SK-N-SH (cell line): ENCODE results near the gene PNO1. TPM values are rescaled to one million over a fixed set of nuclear protein-coding genes. Genes with fewer than 3 reads are reported as not detected.

Source experiments
- CTCF ChIA-PET: fragments of 300-600, 350-600 bp; formaldehyde crosslinking; extraction: SDS; loops from one replicate; lab custom pipeline; 2021; lab: Yijun Ruan, JAX
- POLR2A ChIA-PET: fragments of 350-600 bp; sonication (Branson Sonifier 250); formaldehyde crosslinking; extraction: SDS; loops from one replicate; lab custom pipeline; 2020; ENCODE audit warnings: antibody characterized with exemption, inconsistent platforms; lab: Yijun Ruan, JAX
- DNase-seq: peaks from one replicate; pipeline ENCODE4 v3.0.0; 2012
- H2AFZ ChIP-seq: fragments of 200-600 bp; sonication (generic); 2 replicates; pipeline ENCODE4 v1.8.1; 2016; ENCODE audit warnings: antibody characterized with exemption, mild to moderate bottlenecking, low read depth
- H3F3A ChIP-seq: fragments of 200-600 bp; sonication (generic); replicated peaks from 2 replicates; pipeline ENCODE3; 2016; ENCODE audit warnings: antibody characterized with exemption, mild to moderate bottlenecking; ENCODE audit not compliant: insufficient read depth
- H3K27ac ChIP-seq, 2 experiments: fragments of 200-500 bp in 1 of 2; fragments of 200-600 bp in 1 of 2; sonication (Bioruptor generic) in 1 of 2; sonication (generic), shearing (Covaris generic) in 1 of 2; 2 replicates each; pipeline versions ENCODE4 v1.5.1 to v1.6.1; 2014 to 2016; ENCODE audit warnings: low read depth in 2 of 2, inconsistent platforms in 1 of 2, low read length in 1 of 2, mild to moderate bottlenecking in 1 of 2, mixed read lengths in 1 of 2
- H3K27me3 ChIP-seq: fragments of 200-600 bp; sonication (generic), shearing (Covaris generic); 2 replicates; pipeline ENCODE4 v1.6.1; 2016; ENCODE audit warnings: mixed run types; ENCODE audit not compliant: insufficient read depth
- H3K36me3 ChIP-seq, 2 experiments: fragments of 200-500 bp in 1 of 2; fragments of 200-600 bp in 1 of 2; sonication (Bioruptor generic) in 1 of 2; sonication (generic) in 1 of 2; replicated peaks in 1 of 2; 2 replicates each; pipeline versions ENCODE3 to v1.5.1; 2014 to 2016; ENCODE audit warnings: low read length in 1 of 2, mild to moderate bottlenecking in 1 of 2; ENCODE audit not compliant: insufficient read depth in 2 of 2, control insufficient read depth in 1 of 2
- H3K4me1 ChIP-seq, 2 experiments: fragments of 200-500 bp in 1 of 2; fragments of 200-600 bp in 1 of 2; sonication (Bioruptor generic) in 1 of 2; sonication (generic), shearing (Covaris generic) in 1 of 2; 2 replicates each; pipeline versions ENCODE4 v1.5.1 to v1.6.1; 2014 to 2016; ENCODE audit warnings: low read depth in 1 of 2, low read length in 1 of 2, mixed run types in 1 of 2; ENCODE audit not compliant: insufficient read depth in 2 of 2, control insufficient read depth in 1 of 2
- H3K4me2 ChIP-seq: fragments of 200-600 bp; sonication (generic), shearing (Covaris generic); 2 replicates; pipeline ENCODE4 v1.6.1; 2017; ENCODE audit warnings: mixed run types
- H3K4me3 ChIP-seq, 2 experiments: fragments of 200-500 bp in 1 of 2; fragments of 200-600 bp in 1 of 2; sonication (Bioruptor generic) in 1 of 2; sonication (generic), shearing (Covaris generic) in 1 of 2; 2 replicates each; pipeline versions ENCODE4 v1.5.1 to v1.8.1; 2014 to 2016; ENCODE audit warnings: low read depth in 2 of 2, inconsistent platforms in 1 of 2, low read length in 1 of 2, mild to moderate bottlenecking in 1 of 2, mixed read lengths in 1 of 2, moderate library complexity in 1 of 2
- H3K79me2 ChIP-seq: fragments of 200-600 bp; sonication (generic); 2 replicates; pipeline ENCODE4 v1.8.1; 2017; ENCODE audit warnings: mild to moderate bottlenecking; ENCODE audit not compliant: insufficient read depth
- H3K9ac ChIP-seq: fragments of 200-600 bp; sonication (generic); 2 replicates; pipeline ENCODE4 v1.6.1; 2017; ENCODE audit warnings: mixed run types
- H3K9me2 ChIP-seq: fragments of 200-600 bp; sonication (generic); 2 replicates; pipeline ENCODE4 v1.6.1; 2017; ENCODE audit warnings: mixed run types
- H3K9me3 ChIP-seq: fragments of 200-600 bp; sonication (generic); 2 replicates; pipeline ENCODE4 v1.6.1; 2017; ENCODE audit warnings: mixed run types, mild to moderate bottlenecking, moderate library complexity
- H4K20me1 ChIP-seq: fragments of 200-600 bp; sonication (generic); 2 replicates; pipeline ENCODE4 v1.6.1; 2017; ENCODE audit warnings: mild to moderate bottlenecking, mixed run types; ENCODE audit not compliant: insufficient read depth
- CHD2 ChIP-seq: fragments of 150-350 bp; IDR thresholded peaks from 2 replicates; pipeline ENCODE4 v1.6.1; 2018; ENCODE audit warnings: low read length; ENCODE audit not compliant: partially characterized antibody
- ELF1 ChIP-seq: IDR thresholded peaks from 2 replicates; pipeline ENCODE4 v1.4.0; 2012
- FOSL2 ChIP-seq: IDR thresholded peaks from 2 replicates; pipeline ENCODE4 v1.4.0; 2012; ENCODE audit warnings: low read depth, mild to moderate bottlenecking, moderate library complexity, borderline replicate concordance
- FOXM1 ChIP-seq: IDR thresholded peaks from 2 replicates; pipeline ENCODE4 v1.4.0; 2012; ENCODE audit warnings: low read depth, mild to moderate bottlenecking
- GABPA ChIP-seq: IDR thresholded peaks from 2 replicates; pipeline ENCODE4 v1.4.0; 2012; ENCODE audit warnings: low read depth, mild to moderate bottlenecking
- JUND ChIP-seq: IDR thresholded peaks from 2 replicates; pipeline ENCODE4 v1.4.0; 2012
- MEF2A ChIP-seq: IDR thresholded peaks from 2 replicates; pipeline ENCODE4 v1.4.0; 2012; ENCODE audit warnings: low read depth, borderline replicate concordance
- MXI1 ChIP-seq: IDR thresholded peaks from 2 replicates; pipeline ENCODE4 v1.6.1; 2012; ENCODE audit warnings: mild to moderate bottlenecking, low read depth, low read length, improper control_type of control experiment
- NFIC ChIP-seq: IDR thresholded peaks from 2 replicates; pipeline ENCODE4 v1.4.0; 2012; ENCODE audit warnings: borderline replicate concordance
- NRF1 ChIP-seq: IDR thresholded peaks from 2 replicates; pipeline ENCODE4 v1.6.1; 2012; ENCODE audit warnings: low read depth, mild to moderate bottlenecking, low read length
- POLR2AphosphoS5 ChIP-seq: IDR thresholded peaks from 2 replicates; pipeline ENCODE4 v1.6.1; 2012; ENCODE audit warnings: low read depth, low read length
- RAD21 ChIP-seq: IDR thresholded peaks from 2 replicates; pipeline ENCODE4 v1.6.1; 2012; ENCODE audit warnings: mild to moderate bottlenecking, low read length
- RFX5 ChIP-seq: IDR thresholded peaks from 2 replicates; pipeline ENCODE4 v1.6.1; 2012; ENCODE audit warnings: mild to moderate bottlenecking, improper control_type of control experiment, low read length
- SIN3A ChIP-seq: IDR thresholded peaks from 2 replicates; pipeline ENCODE4 v1.6.1; 2012; ENCODE audit warnings: low read depth, mild to moderate bottlenecking, low read length, moderate library complexity, borderline replicate concordance
- SMC3 ChIP-seq: IDR thresholded peaks from 2 replicates; pipeline ENCODE4 v1.6.1; 2012; ENCODE audit warnings: low read depth, low read length, improper control_type of control experiment
- TAF1 ChIP-seq: IDR thresholded peaks from 2 replicates; pipeline ENCODE4 v1.6.1; 2012; ENCODE audit warnings: low read depth, mild to moderate bottlenecking, low read length, moderate library complexity, borderline replicate concordance
- TCF12 ChIP-seq: IDR thresholded peaks from 2 replicates; pipeline ENCODE4 v1.4.0; 2012
- YY1 ChIP-seq: IDR thresholded peaks from 2 replicates; pipeline ENCODE4 v1.4.0; 2012; ENCODE audit warnings: low read depth, mild to moderate bottlenecking
- WGBS: methylation state at CpG from one replicate; pipeline ENCODE4 v1.1.6; 2017; ENCODE audit warnings: low lambda C conversion rate; 5-methylcytosine and 5-hydroxymethylcytosine counted together
- polyA plus RNA-seq, 3 experiments: library from polyadenylated mRNA; depleted of rRNA; stranded (reverse); fragments of >200 nt; gene quantifications; 2 replicates each; pipeline ENCODE4 v1.2.3, GENCODE V29; 2012
- TF ChIP-seq, protein P1 (sequence below): IDR thresholded peaks from 2 replicates; pipeline ENCODE4; 2012
- TF ChIP-seq, protein P2 (sequence below): IDR thresholded peaks from 2 replicates; pipeline ENCODE4 v1.4.0; 2012; ENCODE audit warnings: low read depth, borderline replicate concordance
- TF ChIP-seq, protein P3 (sequence below): IDR thresholded peaks from 2 replicates; pipeline ENCODE4 v1.4.0; 2012; ENCODE audit warnings: low read depth
- TF ChIP-seq, protein P4 (sequence below): IDR thresholded peaks from 2 replicates; pipeline ENCODE4 v1.4.0; 2012; ENCODE audit warnings: low read depth, borderline replicate concordance
- TF ChIP-seq, protein P5 (sequence below): IDR thresholded peaks from 2 replicates; pipeline ENCODE4 v1.6.1; 2012; ENCODE audit warnings: mild to moderate bottlenecking, low read depth, low read length, moderate library complexity

PNO1 gene
- polyA plus RNA-seq (2012; rRNA removed) = 16.8 and 20.6 TPM in 2 replicates
- 22.0 and 26.7 TPM in 2 replicates for polyA plus RNA-seq (2012; cell fraction: cytosol; rRNA removed)
- polyA plus RNA-seq (2012; cell fraction: nucleus; rRNA removed) = 12.3 and 13.7 TPM in 2 replicates

DNA sequence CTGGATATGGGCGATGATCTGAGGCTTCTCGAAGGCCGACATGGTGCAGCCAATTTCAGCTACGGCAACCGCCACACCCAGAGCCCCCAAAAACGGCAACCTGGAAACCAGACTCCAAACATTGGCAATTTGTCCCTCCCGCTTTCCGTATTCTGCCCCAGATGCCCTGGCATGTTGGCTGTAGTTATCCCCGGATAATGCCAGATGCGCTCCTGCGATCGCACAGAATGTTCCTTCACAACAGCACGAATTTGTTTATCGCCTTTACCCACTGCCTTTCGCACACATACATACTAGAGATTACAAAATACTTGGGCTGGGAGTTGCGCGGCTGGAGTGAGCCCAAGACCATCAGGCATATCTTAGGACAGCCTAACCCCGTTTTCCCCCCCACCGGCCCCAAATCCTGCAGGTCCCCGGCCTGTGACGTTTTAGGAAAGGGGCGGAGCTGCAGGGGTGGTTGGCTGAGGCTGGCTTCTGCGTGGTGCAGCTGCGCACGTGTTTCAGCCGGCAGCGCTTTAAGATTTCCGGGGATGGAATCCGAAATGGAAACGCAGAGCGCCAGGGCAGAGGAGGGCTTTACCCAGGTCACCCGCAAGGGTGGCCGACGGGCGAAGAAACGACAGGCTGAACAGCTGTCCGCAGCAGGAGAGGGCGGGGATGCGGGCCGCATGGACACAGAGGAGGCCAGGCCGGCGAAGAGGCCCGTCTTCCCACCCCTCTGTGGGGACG, at the start of gene PNO1:
Gene PNO1 (plus strand): TSS at position 487 of the 732 bp plus-strand sequence. CDS start 47 bp downstream, at position 534.
- TF ChIP-seq CHD2 (peak; percentile 25), TAF1 (peak; percentile 60; the same call in 1 of the 2 replicates), JUND (no peak), GABPA (no peak; the same call in 1 of the 2 replicates), SMC3 (no peak), FOSL2 (no peak), ELF1 (peak; percentile 74), NRF1 (peak; percentile 86), MEF2A (no peak), POLR2AphosphoS5 (peak; percentile 71), RAD21 (peak; percentile 11; the same call in 1 of the 2 replicates), RFX5 (0 out of 2 replicates have a peak, but pooled peaks have one; percentile 41), YY1 (peak; percentile 65), FOXM1 (no peak), NFIC (peak; percentile 45; the same call in 1 of the 2 replicates), MXI1 (peak; percentile 100), TCF12 (0 out of 2 replicates have a peak, but pooled peaks have one; percentile 13), SIN3A (peak; percentile 74)
- TF ChIP-seq, protein P1, sequence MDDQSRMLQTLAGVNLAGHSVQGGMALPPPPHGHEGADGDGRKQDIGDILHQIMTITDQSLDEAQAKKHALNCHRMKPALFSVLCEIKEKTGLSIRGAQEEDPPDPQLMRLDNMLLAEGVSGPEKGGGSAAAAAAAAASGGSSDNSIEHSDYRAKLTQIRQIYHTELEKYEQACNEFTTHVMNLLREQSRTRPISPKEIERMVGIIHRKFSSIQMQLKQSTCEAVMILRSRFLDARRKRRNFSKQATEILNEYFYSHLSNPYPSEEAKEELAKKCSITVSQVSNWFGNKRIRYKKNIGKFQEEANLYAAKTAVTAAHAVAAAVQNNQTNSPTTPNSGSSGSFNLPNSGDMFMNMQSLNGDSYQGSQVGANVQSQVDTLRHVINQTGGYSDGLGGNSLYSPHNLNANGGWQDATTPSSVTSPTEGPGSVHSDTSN = no peak
- TF ChIP-seq, protein P2, sequence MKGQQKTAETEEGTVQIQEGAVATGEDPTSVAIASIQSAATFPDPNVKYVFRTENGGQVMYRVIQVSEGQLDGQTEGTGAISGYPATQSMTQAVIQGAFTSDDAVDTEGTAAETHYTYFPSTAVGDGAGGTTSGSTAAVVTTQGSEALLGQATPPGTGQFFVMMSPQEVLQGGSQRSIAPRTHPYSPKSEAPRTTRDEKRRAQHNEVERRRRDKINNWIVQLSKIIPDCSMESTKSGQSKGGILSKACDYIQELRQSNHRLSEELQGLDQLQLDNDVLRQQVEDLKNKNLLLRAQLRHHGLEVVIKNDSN = peak; percentile 73; the same call in 1 of the 2 replicates
- TF ChIP-seq, protein P3, sequence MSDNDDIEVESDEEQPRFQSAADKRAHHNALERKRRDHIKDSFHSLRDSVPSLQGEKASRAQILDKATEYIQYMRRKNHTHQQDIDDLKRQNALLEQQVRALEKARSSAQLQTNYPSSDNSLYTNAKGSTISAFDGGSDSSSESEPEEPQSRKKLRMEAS = peak; percentile 99
- TF ChIP-seq, protein P4, sequence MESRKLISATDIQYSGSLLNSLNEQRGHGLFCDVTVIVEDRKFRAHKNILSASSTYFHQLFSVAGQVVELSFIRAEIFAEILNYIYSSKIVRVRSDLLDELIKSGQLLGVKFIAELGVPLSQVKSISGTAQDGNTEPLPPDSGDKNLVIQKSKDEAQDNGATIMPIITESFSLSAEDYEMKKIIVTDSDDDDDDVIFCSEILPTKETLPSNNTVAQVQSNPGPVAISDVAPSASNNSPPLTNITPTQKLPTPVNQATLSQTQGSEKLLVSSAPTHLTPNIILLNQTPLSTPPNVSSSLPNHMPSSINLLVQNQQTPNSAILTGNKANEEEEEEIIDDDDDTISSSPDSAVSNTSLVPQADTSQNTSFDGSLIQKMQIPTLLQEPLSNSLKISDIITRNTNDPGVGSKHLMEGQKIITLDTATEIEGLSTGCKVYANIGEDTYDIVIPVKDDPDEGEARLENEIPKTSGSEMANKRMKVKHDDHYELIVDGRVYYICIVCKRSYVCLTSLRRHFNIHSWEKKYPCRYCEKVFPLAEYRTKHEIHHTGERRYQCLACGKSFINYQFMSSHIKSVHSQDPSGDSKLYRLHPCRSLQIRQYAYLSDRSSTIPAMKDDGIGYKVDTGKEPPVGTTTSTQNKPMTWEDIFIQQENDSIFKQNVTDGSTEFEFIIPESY = peak; percentile 29; the same call in 1 of the 2 replicates
- TF ChIP-seq, protein P5, sequence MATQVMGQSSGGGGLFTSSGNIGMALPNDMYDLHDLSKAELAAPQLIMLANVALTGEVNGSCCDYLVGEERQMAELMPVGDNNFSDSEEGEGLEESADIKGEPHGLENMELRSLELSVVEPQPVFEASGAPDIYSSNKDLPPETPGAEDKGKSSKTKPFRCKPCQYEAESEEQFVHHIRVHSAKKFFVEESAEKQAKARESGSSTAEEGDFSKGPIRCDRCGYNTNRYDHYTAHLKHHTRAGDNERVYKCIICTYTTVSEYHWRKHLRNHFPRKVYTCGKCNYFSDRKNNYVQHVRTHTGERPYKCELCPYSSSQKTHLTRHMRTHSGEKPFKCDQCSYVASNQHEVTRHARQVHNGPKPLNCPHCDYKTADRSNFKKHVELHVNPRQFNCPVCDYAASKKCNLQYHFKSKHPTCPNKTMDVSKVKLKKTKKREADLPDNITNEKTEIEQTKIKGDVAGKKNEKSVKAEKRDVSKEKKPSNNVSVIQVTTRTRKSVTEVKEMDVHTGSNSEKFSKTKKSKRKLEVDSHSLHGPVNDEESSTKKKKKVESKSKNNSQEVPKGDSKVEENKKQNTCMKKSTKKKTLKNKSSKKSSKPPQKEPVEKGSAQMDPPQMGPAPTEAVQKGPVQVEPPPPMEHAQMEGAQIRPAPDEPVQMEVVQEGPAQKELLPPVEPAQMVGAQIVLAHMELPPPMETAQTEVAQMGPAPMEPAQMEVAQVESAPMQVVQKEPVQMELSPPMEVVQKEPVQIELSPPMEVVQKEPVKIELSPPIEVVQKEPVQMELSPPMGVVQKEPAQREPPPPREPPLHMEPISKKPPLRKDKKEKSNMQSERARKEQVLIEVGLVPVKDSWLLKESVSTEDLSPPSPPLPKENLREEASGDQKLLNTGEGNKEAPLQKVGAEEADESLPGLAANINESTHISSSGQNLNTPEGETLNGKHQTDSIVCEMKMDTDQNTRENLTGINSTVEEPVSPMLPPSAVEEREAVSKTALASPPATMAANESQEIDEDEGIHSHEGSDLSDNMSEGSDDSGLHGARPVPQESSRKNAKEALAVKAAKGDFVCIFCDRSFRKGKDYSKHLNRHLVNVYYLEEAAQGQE = 0 out of 2 replicates have a peak, but pooled peaks have one; percentile 4
- H3K27ac ChIP-seq = peak within 1 kb of the TSS; percentile 94 to 97
- H3K79me2 ChIP-seq = peaks cover 75% of the 10 kb centered on the region
- H3K4me1 ChIP-seq = peaks cover 0 to 5% of the 10 kb centered on the region in 2 experiments; a peak in 2 of 4 replicates
- WGBS = 1% methylated on average over 35 of the region's 44 CpGs
- H3K4me3 ChIP-seq = peak within 1 kb of the TSS; percentile 90 to 97
- ChIA-PET CTCF (interaction anchor here (0.8 to 3.1 kb wide), 7 partner anchors 9 to 284 kb away, joined by 3 to 11 read pairs (median 5); no protein-coding TSS in a partner anchor), POLR2A (interaction anchor here (1.0 to 1.9 kb wide), 4 partner anchors 10 to 162 kb away, joined by 3 to 6 read pairs (median 6); partner anchors contain the start of gene CNRIP1)
- peaks cover 20 to 36% of the 10 kb centered on the region in 2 experiments for H3K36me3 ChIP-seq
- H3F3A ChIP-seq = no peaks in the 10 kb centered on the region
- no peaks in the 10 kb centered on the region for H3K9me2 ChIP-seq
- no peaks in the 10 kb centered on the region for H3K27me3 ChIP-seq
- H4K20me1 ChIP-seq = no peaks in the 10 kb centered on the region
- peak within 1 kb of the TSS; percentile 87 for H3K9ac ChIP-seq
- peak within 1 kb of the TSS; percentile 87 for H2AFZ ChIP-seq
- peak within 1 kb of the TSS; percentile 83 for H3K4me2 ChIP-seq
- H3K9me3 ChIP-seq = no peaks in the 10 kb centered on the region
- peak; percentile 96 for DNase-seq
